HCT116 (cell line): ENCODE results near the gene SLC5A12. TPM values are rescaled to one million over a fixed set of nuclear protein-coding genes. Genes with fewer than 3 reads are reported as not detected.

Source experiments
- ATAC-seq: fragments of 200-7000 bp; cut with Tn5 transposase; 2 replicates; pipeline ENCODE4 v1.9.1; 2020; ENCODE audit warnings: mild to moderate bottlenecking, moderate library complexity
- BruUV-seq: library from RNA; stranded (reverse); fragments of 400-500 nt; replicated peaks from 2 replicates; lab custom pipeline; 2021; lab: Mats Ljungman, UMichigan
- CTCF ChIA-PET: fragments of 300-600 bp; sonication (Branson Sonifier 250); formaldehyde crosslinking; loops from one replicate; lab custom pipeline; 2021; ENCODE audit warnings: antibody characterized with exemption; lab: Charles Lee
- POLR2A ChIA-PET: fragments of 300-600, 350-600 bp; sonication (Branson Sonifier 250); formaldehyde crosslinking; loops from one replicate; lab custom pipeline; 2021; ENCODE audit warnings: antibody characterized with exemption; lab: Charles Lee
- RAD21 ChIA-PET, 2 experiments: fragments of 300-600 bp; sonication (Branson Sonifier 250); formaldehyde crosslinking; loops; one replicate each; lab custom pipeline; 2023; ENCODE audit warnings: low total read pairs in 2 of 2; ENCODE audit not compliant: uncharacterized antibody in 2 of 2, unreplicated experiment in 2 of 2, low non-redundant PET in 1 of 2; lab: Charles Lee
- DNase-seq: peaks from one replicate; pipeline ENCODE4 v3.0.0-alpha.2; 2010; ENCODE audit warnings: low read depth, low spot score
- H2AFZ ChIP-seq: fragments of 200-600 bp; shearing (Covaris generic), sonication (generic); 2 replicates; pipeline ENCODE4 v1.6.1; 2017; ENCODE audit warnings: low read depth, mixed run types, mixed read lengths, antibody characterized with exemption, low read length; ENCODE audit not compliant: poor library complexity, severe bottlenecking
- H3K27ac ChIP-seq: 2 replicates; pipeline ENCODE4 v1.5.1; 2012; ENCODE audit warnings: low read depth, low read length
- H3K27me3 ChIP-seq: fragments of 200-600 bp; sonication (generic); 2 replicates; pipeline ENCODE4 v1.6.1; 2016; ENCODE audit warnings: mixed run types, low read length, mixed read lengths; ENCODE audit not compliant: insufficient read depth
- H3K36me3 ChIP-seq, 2 experiments: fragments of 200-500 bp in 1 of 2; fragments of 200-600 bp in 1 of 2; sonication (Bioruptor generic) in 1 of 2; sonication (generic) in 1 of 2; 2 replicates each; pipeline versions ENCODE4 v1.5.1 to v1.6.1; 2014 to 2016; ENCODE audit warnings: low read length in 2 of 2, inconsistent platforms in 1 of 2, mixed read lengths in 1 of 2, mixed run types in 1 of 2; ENCODE audit not compliant: insufficient read depth in 2 of 2, control insufficient read depth in 1 of 2
- H3K4me1 ChIP-seq, 2 experiments: fragments of 200-600 bp in 1 of 2; sonication (generic) in 1 of 2; 2 replicates each; pipeline versions ENCODE4 v1.5.1 to v1.6.1; 2012 to 2017; ENCODE audit warnings: low read length in 2 of 2, inconsistent platforms in 1 of 2, mild to moderate bottlenecking in 1 of 2, mixed read lengths in 1 of 2, mixed run types in 1 of 2, moderate library complexity in 1 of 2; ENCODE audit not compliant: insufficient read depth in 2 of 2, control insufficient read depth in 1 of 2
- H3K4me2 ChIP-seq: fragments of 200-600 bp; sonication (generic); 2 replicates; pipeline ENCODE4 v1.6.1; 2017; ENCODE audit warnings: mixed run types, low read length, mixed read lengths
- H3K4me3 ChIP-seq, 2 experiments: fragments of 200-600 bp in 1 of 2; sonication (generic) in 1 of 2; replicated peaks in 1 of 2; 2 replicates each; pipeline ENCODE4 v1.5.1; 2011 to 2016; ENCODE audit warnings: low read length in 2 of 2, control low read depth in 1 of 2, low read depth in 1 of 2, mild to moderate bottlenecking in 1 of 2, mixed read lengths in 1 of 2, mixed run types in 1 of 2
- H3K79me2 ChIP-seq: fragments of 200-600 bp; sonication (generic); 2 replicates; pipeline ENCODE4 v1.6.1; 2017; ENCODE audit warnings: mild to moderate bottlenecking, mixed run types, low read length, moderate library complexity, mixed read lengths; ENCODE audit not compliant: insufficient read depth
- H3K9ac ChIP-seq: fragments of 200-600 bp; sonication (generic); 2 replicates; pipeline ENCODE4 v1.6.1; 2016; ENCODE audit warnings: low read length, mixed read lengths
- H3K9me2 ChIP-seq: fragments of 200-600 bp; sonication (generic), shearing (Covaris generic); 2 replicates; pipeline ENCODE4 v1.6.1; 2017; ENCODE audit warnings: mixed run types, mild to moderate bottlenecking, moderate library complexity; ENCODE audit not compliant: insufficient read depth
- H3K9me3 ChIP-seq, 2 experiments: fragments of 200-500 bp in 1 of 2; fragments of 200-600 bp in 1 of 2; sonication (Bioruptor generic) in 1 of 2; sonication (generic) in 1 of 2; 2 replicates each; pipeline ENCODE4 v1.6.1; 2014 to 2017; ENCODE audit warnings: low read length in 2 of 2, mixed read lengths in 2 of 2, inconsistent platforms in 1 of 2, low read depth in 1 of 2, mild to moderate bottlenecking in 1 of 2, mixed run types in 1 of 2, moderate library complexity in 1 of 2; ENCODE audit not compliant: control insufficient read depth in 1 of 2, insufficient read depth in 1 of 2
- H4K20me1 ChIP-seq: fragments of 200-600 bp; sonication (generic), shearing (Covaris generic); 2 replicates; pipeline ENCODE4 v1.6.1; 2017; ENCODE audit warnings: mixed run types, mild to moderate bottlenecking, moderate library complexity; ENCODE audit not compliant: insufficient read depth
- ATF3 ChIP-seq: IDR thresholded peaks from 2 replicates; pipeline ENCODE4 v1.6.1; 2012
- CBX3 ChIP-seq: IDR thresholded peaks from 2 replicates; pipeline ENCODE4 v1.6.1; 2012; ENCODE audit warnings: low read depth
- CEBPB ChIP-seq: IDR thresholded peaks from 2 replicates; pipeline ENCODE4 v1.6.1; 2012; ENCODE audit warnings: low read depth
- CTCF ChIP-seq, 3 experiments: fragments of 200-600 bp in 1 of 3; sonication (generic) in 1 of 3; IDR thresholded peaks in 2 of 3; conservative IDR thresholded peaks in 1 of 3; 2 replicates each; pipeline ENCODE4 v1.5.1; 2012 to 2017; ENCODE audit warnings: low read depth in 2 of 3, low read length in 2 of 3, antibody characterized with exemption in 1 of 3, borderline replicate concordance in 1 of 3, control low read depth in 1 of 3, mild to moderate bottlenecking in 1 of 3, mixed read lengths in 1 of 3, mixed run types in 1 of 3, moderate library complexity in 1 of 3; ENCODE audit not compliant: insufficient read depth in 1 of 3
- ELF1 ChIP-seq: IDR thresholded peaks from 2 replicates; pipeline ENCODE4 v1.6.1; 2012; ENCODE audit warnings: low read depth, borderline replicate concordance
- EZH2 ChIP-seq: fragments of 200-600 bp; sonication (generic); IDR thresholded peaks from 2 replicates; pipeline ENCODE4 v1.6.1; 2017; ENCODE audit warnings: antibody characterized with exemption, mixed run types
- EZH2phosphoT487 ChIP-seq: fragments of 200-600 bp; IDR thresholded peaks from 2 replicates; pipeline ENCODE4 v1.6.1; 2018; ENCODE audit warnings: antibody characterized with exemption, borderline replicate concordance
- FOSL1 ChIP-seq: IDR thresholded peaks from 2 replicates; pipeline ENCODE4 v1.6.1; 2012; ENCODE audit warnings: low read depth
- MAX ChIP-seq: IDR thresholded peaks from 2 replicates; pipeline ENCODE4 v1.6.1; 2012
- POLR2A ChIP-seq: IDR thresholded peaks from 2 replicates; pipeline ENCODE4 v1.7.0; 2011; ENCODE audit warnings: borderline replicate concordance; ENCODE audit not compliant: insufficient read depth, insufficient read length; ENCODE audit errors: extremely low read depth
- POLR2AphosphoS5 ChIP-seq: IDR thresholded peaks from 2 replicates; pipeline ENCODE4 v1.6.1; 2011; ENCODE audit warnings: mild to moderate bottlenecking, low read depth, low read length, moderate library complexity
- SIN3A ChIP-seq: IDR thresholded peaks from 2 replicates; pipeline ENCODE4 v1.6.1; 2012; ENCODE audit warnings: low read depth
- SP1 ChIP-seq: IDR thresholded peaks from 2 replicates; pipeline ENCODE4 v1.6.1; 2012; ENCODE audit warnings: low read depth
- YY1 ChIP-seq: IDR thresholded peaks from 2 replicates; pipeline ENCODE4 v1.6.1; 2011; ENCODE audit warnings: low read length, low read depth, moderate library complexity, mild to moderate bottlenecking; ENCODE audit not compliant: insufficient replicate concordance; ENCODE audit errors: extremely low read depth
- ZFX ChIP-seq: fragments of 450-650 bp; IDR thresholded peaks from 2 replicates; pipeline ENCODE4 v1.6.1; 2017
- ZNF274 ChIP-seq: fragments of 200-500 bp; sonication (Bioruptor generic); IDR thresholded peaks from 2 replicates; pipeline ENCODE4 v1.6.1; 2014; ENCODE audit warnings: mild to moderate bottlenecking, low read depth, low read length, inconsistent platforms
- intact Hi-C: fragments of 100-400 bp; cut with micrococcal nuclease; formaldehyde crosslinking; loops from 2 replicates; pipeline ENCODE4 v1.10.0; 2022
- total RNA-seq: library from RNA; stranded (reverse); gene quantifications from one replicate; pipeline ENCODE4 v1.2.1, GENCODE V29; 2021; ENCODE audit not compliant: unreplicated experiment

The SLC5A12 gene
- total RNA-seq, 1 experiment from 2014 or later: not detected

GRCh38 chr11:26743622-26744021, 21.8 kb upstream of the SLC5A12 start:
- RAD21 ChIA-PET: no interaction called here
- POLR2A ChIA-PET: no interaction called here
- H3K27me3 ChIP-seq: no peaks in the 10 kb centered on the region
- no peak for ATAC-seq
- no peak overlapping the region for H2AFZ ChIP-seq
- no peak overlapping the region for H3K4me2 ChIP-seq
- H4K20me1 ChIP-seq: no peaks in the 10 kb centered on the region
- intact Hi-C loops: no loop called here
- no peak overlapping the region for H3K9ac ChIP-seq
- CTCF ChIA-PET: no interaction called here
- TF ChIP-seq ZNF274 (no peak), SP1 (no peak), CTCF (IDR thresholded peaks at IDR 0.05 in 2 of 3, conservative IDR thresholded peaks at IDR 0.05 in 1 of 3; ENCODE audit: borderline replicate concordance in 1 of 3, insufficient read depth in 1 of 3, low read depth in 2 of 3, low read length in 2 of 3) (no peak), YY1 (no peak), MAX (no peak), ATF3 (no peak), FOSL1 (no peak), POLR2A (no peak), EZH2phosphoT487 (no peak), ZFX (no peak), CEBPB (no peak), EZH2 (no peak), POLR2AphosphoS5 (no peak), CBX3 (no peak), SIN3A (no peak), ELF1 (no peak)
- TF ChIP-seq, all 23 proteins: peak for 0
- no TSS peak for BruUV-seq
- no peak overlapping the region for H3K27ac ChIP-seq
- DNase-seq: no peak
- H3K9me3 ChIP-seq: peaks cover 4 to 10% of the 10 kb centered on the region in 2 experiments; a peak in 2 of 4 replicates
- no peaks in the 10 kb centered on the region for H3K79me2 ChIP-seq
- no peaks in the 10 kb centered on the region for H3K36me3 ChIP-seq
- no peaks in the 10 kb centered on the region for H3K4me1 ChIP-seq
- no peaks in the 10 kb centered on the region for H3K9me2 ChIP-seq
- H3K4me3 ChIP-seq: no peak overlapping the region
